CD4-positive, CD25-positive, alpha-beta regulatory T cell (primary cell): ENCODE data around the gene HOXB3. TPM values are rescaled to one million over a fixed set of nuclear protein-coding genes. Genes with fewer than 3 reads are reported as not detected.
"Not testable (repeated sequence)": the region's sequence is repeated elsewhere in the genome, so short reads cannot be mapped to it uniquely, and the experiment has no call there.

Experiments used
- ATAC-seq, 2 donors: fragments of 150-1000 bp; cut with Tn5 transposase; one replicate each; pipeline ENCODE4 v1.10.0; 2021; ENCODE audit warnings: low read depth in 2 of 2, moderate number of reproducible peaks in 2 of 2, moderate library complexity in 1 of 2
- DNase-seq, 3 donors: peaks; one replicate each; pipeline versions ENCODE4 v3.0.0 to v3.0.0-alpha.2; 2012 to 2022; ENCODE audit warnings: mixed read lengths in 1 of 3
- H3K27ac ChIP-seq: one replicate; pipeline ENCODE4 v1.7.0; 2013; ENCODE audit warnings: mild to moderate bottlenecking, low read length; ENCODE audit not compliant: insufficient read depth, poor library complexity, severe bottlenecking
- H3K27me3 ChIP-seq: one replicate; pipeline ENCODE4 v1.7.0; 2013; ENCODE audit warnings: low read length; ENCODE audit not compliant: control insufficient read depth, insufficient read depth
- H3K36me3 ChIP-seq: one replicate; pipeline ENCODE4 v1.7.0; 2013; ENCODE audit warnings: mild to moderate bottlenecking, low read length, moderate library complexity; ENCODE audit not compliant: control insufficient read depth, insufficient read depth
- H3K4me1 ChIP-seq: 2 replicates; pipeline ENCODE4 v1.7.0; 2013; ENCODE audit warnings: mild to moderate bottlenecking, low read length; ENCODE audit not compliant: insufficient read depth, control insufficient read depth, poor library complexity, severe bottlenecking
- H3K4me3 ChIP-seq: one replicate; pipeline ENCODE4 v1.7.0; 2013; ENCODE audit warnings: low read depth, mild to moderate bottlenecking, low read length, moderate library complexity
- H3K9me3 ChIP-seq, 2 experiments: 1 replicate in 1 of 2; 2 replicates in 1 of 2; pipeline ENCODE4 v1.7.0; 2013; ENCODE audit warnings: low read length in 2 of 2, mild to moderate bottlenecking in 1 of 2, moderate library complexity in 1 of 2; ENCODE audit not compliant: control insufficient read depth in 2 of 2
- H3K27ac Mint-ChIP-seq, 3 donors: one replicate each; pipeline ENCODE4 v1.8.0; 2020 to 2022; ENCODE audit warnings: mild to moderate bottlenecking in 3 of 3, mixed read lengths in 3 of 3, moderate library complexity in 2 of 3
- H3K27me3 Mint-ChIP-seq: one replicate; pipeline ENCODE4 v1.8.0; 2022; ENCODE audit warnings: mild to moderate bottlenecking, mixed read lengths
- H3K36me3 Mint-ChIP-seq: one replicate; pipeline ENCODE4 v1.8.0; 2020; ENCODE audit warnings: mixed read lengths
- H3K4me1 Mint-ChIP-seq, 4 donors: one replicate each; pipeline ENCODE4 v1.8.0; 2020 to 2022; ENCODE audit warnings: mixed read lengths in 4 of 4, mild to moderate bottlenecking in 1 of 4
- H3K4me3 Mint-ChIP-seq, 4 donors: one replicate each; pipeline ENCODE4 v1.8.0; 2020 to 2022; ENCODE audit warnings: mild to moderate bottlenecking in 4 of 4, mixed read lengths in 4 of 4, moderate library complexity in 3 of 4
- H3K9me3 Mint-ChIP-seq, 7 donors: one replicate each; pipeline ENCODE4 v1.8.0; 2020 to 2022; ENCODE audit warnings: mixed read lengths in 7 of 7, mild to moderate bottlenecking in 3 of 7, moderate library complexity in 2 of 7
- polyA plus RNA-seq, 4 donors: library from polyadenylated mRNA; unstranded; fragments of 300-500 nt; fragmentation: Illumina TruSeq; gene quantifications; one replicate each; pipeline ENCODE4 v1.2.3, GENCODE V29; 2021
- total RNA-seq: library from RNA; stranded (reverse); gene quantifications from one replicate; pipeline ENCODE4 v1.2.3, GENCODE V29; 2022

Gene HOXB3
- total and polyA plus RNA-seq, 5 donors from 2014 or later = 0.05 to 8.1 (median 0.16) TPM; not detected in 2

DNA sequence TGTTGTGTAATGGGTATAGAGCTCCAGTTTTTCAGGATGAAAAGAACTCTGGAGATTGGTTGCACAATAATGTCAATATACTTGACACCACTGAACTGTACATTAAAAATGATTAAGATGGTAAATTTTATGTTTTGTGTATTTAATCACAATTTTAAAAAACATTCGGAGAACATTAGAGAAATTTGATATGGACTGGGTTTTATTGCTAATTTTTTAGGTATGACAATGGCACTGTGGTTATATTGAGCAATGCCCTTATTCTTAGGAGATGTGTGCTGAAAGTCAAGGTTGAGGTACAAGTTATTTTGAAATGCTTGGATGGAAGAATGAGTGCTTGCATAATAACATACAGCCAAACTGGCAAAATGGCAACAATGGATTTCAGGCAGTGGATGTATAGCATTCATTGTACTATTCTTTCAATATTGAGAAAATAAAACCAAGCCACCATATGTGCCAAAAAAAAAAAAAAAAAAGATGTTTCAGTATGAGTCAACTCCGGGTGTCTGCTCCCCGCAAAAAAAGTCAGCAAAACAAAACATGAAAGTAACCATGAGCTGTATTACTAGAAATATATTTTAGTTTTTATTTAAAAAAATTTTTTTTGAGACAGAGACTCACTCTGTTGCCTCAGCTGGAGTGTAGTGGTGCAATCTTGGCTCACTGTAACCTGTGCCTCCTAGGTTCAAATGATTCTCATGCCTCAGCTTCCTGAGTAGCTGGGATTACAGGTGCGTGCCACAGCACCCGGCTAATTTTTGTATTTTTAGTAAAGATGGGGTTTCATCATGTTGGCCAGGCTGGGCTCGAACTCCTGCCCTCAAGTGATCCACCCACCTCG, 79.1 kb downstream of the HOXB3 start:
- Mint-ChIP-seq H3K4me1 (peaks cover 27 to 66% (median 40%) of the 10 kb centered on the region in 4 donors), H3K27ac (peak overlapping the region; percentile 72 to 79 (median 78)), H3K9me3 (peaks cover 0 to 2% (median 0%) of the 10 kb centered on the region in 7 donors), H3K27me3 (peaks cover 22% of the 10 kb centered on the region), H3K4me3 (peak overlapping the region; percentile 29 to 68 (median 54)), H3K36me3 (no peaks in the 10 kb centered on the region)
- Histone ChIP-seq H3K9me3 (no peaks in the 10 kb centered on the region), H3K27me3 (peaks cover 6% of the 10 kb centered on the region), H3K27ac (peak overlapping the region; percentile 76), H3K4me3 (peak overlapping the region; percentile 33), H3K4me1 (peaks cover 45% of the 10 kb centered on the region), H3K36me3 (no peaks in the 10 kb centered on the region)
- peak; percentile 92 to 93 for ATAC-seq
- DNase-seq = peak; percentile 47 to 92 (median 78)

DNA sequence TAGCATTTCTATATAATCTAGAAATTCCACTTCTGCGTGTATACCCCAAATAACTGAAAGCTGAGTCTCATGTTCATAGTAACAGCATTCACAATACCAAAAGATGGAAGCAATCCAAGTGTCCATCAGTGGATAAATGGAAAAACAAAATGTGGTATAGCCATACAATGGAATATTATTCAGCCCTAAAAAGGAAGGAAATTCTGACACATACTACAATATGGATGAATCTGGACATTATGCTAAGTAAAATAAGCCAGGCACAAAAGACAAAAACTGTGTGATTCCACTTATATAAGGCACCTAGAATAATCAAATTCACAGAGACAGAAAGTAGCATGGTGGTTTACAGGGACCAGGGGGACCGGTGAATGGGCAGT, 79.7 kb downstream of the HOXB3 start:
- Mint-ChIP-seq H3K9me3 (peaks cover 0 to 2% (median 0%) of the 10 kb centered on the region in 7 donors), H3K27ac (no peak overlapping the region), H3K27me3 (peaks cover 22% of the 10 kb centered on the region), H3K36me3 (no peaks in the 10 kb centered on the region), H3K4me1 (peaks cover 33 to 72% (median 45%) of the 10 kb centered on the region in 4 donors), H3K4me3 (peak overlapping the region in 2 of 4 donors; percentile 46 to 58)
- H3K4me3 ChIP-seq = peak overlapping the region; percentile 33
- no peaks in the 10 kb centered on the region for H3K36me3 ChIP-seq
- no peaks in the 10 kb centered on the region for H3K9me3 ChIP-seq
- peaks cover 51% of the 10 kb centered on the region for H3K4me1 ChIP-seq
- no peak for ATAC-seq
- no peak for DNase-seq
- H3K27me3 ChIP-seq = peaks cover 6% of the 10 kb centered on the region
- H3K27ac ChIP-seq = no peak overlapping the region

DNA sequence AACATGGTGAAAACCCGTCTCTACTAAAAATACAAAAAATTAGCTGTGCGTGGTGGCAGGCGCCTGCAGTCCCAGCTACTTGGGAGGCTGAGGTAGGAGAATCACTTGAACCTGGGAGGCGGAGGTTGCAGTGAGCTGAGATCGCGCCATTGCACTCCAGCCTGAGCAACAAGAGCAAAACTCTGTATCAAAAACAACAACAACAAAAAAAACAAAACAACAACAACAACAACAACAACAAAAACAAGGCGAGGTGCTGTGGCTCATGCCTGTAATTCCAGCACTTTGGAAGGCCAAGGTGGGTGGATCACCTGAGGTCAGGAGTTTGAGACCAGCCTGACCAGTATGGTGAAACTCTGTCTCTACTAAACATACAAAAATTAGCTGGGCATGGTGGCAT, 80.3 kb downstream of the HOXB3 start:
- peaks cover 57% of the 10 kb centered on the region for H3K4me1 ChIP-seq
- H3K4me3 Mint-ChIP-seq = peak overlapping the region in 1 of 4 donors; percentile 23
- ATAC-seq, H3K27me3 ChIP-seq, H3K36me3 Mint-ChIP-seq, H3K27ac Mint-ChIP-seq, H3K9me3 ChIP-seq, H3K9me3 Mint-ChIP-seq, H3K36me3 ChIP-seq, H3K4me3 ChIP-seq, H3K27ac ChIP-seq, DNase-seq: not testable (repeated sequence)
- H3K27me3 Mint-ChIP-seq = peaks cover 16% of the 10 kb centered on the region
- peaks cover 36 to 72% (median 49%) of the 10 kb centered on the region in 4 donors for H3K4me1 Mint-ChIP-seq

DNA sequence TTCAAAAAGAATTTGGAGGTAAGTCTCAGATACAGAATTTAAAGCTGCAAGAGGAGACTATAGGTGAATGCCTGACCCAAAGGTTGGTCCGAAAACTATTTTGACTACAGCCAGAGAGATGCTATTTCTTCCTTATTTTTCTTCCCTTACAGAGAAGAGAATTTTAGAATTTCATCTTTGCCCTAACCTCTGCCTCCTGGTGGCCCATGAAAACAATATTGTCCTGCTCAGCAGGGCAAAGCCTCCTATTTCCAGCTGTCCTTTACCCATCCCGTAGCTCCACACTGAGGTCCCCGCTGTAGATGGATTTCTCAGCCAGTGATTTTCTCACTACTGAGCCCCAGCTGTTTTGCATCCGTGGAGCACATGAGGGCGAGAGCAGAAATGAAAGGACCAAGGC, 83.8 kb downstream of the HOXB3 start:
- Mint-ChIP-seq H3K9me3 (peaks cover 0 to 2% (median 0%) of the 10 kb centered on the region in 7 donors), H3K4me1 (peaks cover 25 to 52% (median 35%) of the 10 kb centered on the region in 4 donors), H3K27ac (peak overlapping the region; percentile 61 to 93 (median 62)), H3K4me3 (peak overlapping the region in 1 of 4 donors; percentile 60), H3K27me3 (peaks cover 2% of the 10 kb centered on the region), H3K36me3 (no peaks in the 10 kb centered on the region)
- DNase-seq (no peak), ATAC-seq (no peak)
- Histone ChIP-seq H3K4me1 (peaks cover 32% of the 10 kb centered on the region), H3K36me3 (no peaks in the 10 kb centered on the region), H3K27me3 (no peaks in the 10 kb centered on the region), H3K4me3 (no peak overlapping the region), H3K27ac (peak overlapping the region; percentile 65), H3K9me3 (no peaks in the 10 kb centered on the region)

DNA sequence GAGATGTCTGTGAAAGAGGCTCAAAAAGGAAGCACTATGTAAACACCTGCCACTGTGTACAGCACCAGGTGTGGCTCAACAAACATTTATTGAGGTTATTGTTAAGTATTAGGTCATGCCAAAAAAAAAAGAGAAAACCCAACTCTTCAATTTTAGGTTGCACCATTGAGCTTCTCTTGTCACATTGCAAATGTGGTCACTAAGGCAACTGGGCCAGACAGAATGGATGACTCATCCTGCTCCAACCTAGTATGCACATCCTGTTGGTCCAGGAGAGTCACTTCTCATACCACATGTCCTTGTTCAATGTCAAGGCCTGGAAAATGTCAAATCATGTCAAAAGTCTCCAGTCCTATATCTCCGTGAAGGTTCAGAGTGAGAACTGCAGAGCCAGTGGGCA, 84.3 kb downstream of the HOXB3 start:
- ATAC-seq (peak; percentile 93), DNase-seq (peak; percentile 48 to 89 (median 62))
- H3K9me3 ChIP-seq = no peaks in the 10 kb centered on the region
- Mint-ChIP-seq H3K27me3 (no peaks in the 10 kb centered on the region), H3K4me3 (peak overlapping the region in 1 of 4 donors; percentile 60), H3K9me3 (peaks cover 0 to 2% (median 0%) of the 10 kb centered on the region in 7 donors), H3K27ac (peak overlapping the region; percentile 61 to 93 (median 62)), H3K4me1 (peaks cover 23 to 47% (median 32%) of the 10 kb centered on the region in 4 donors), H3K36me3 (no peaks in the 10 kb centered on the region)
- peak overlapping the region; percentile 65 for H3K27ac ChIP-seq
- H3K4me1 ChIP-seq = peaks cover 29% of the 10 kb centered on the region
- H3K36me3 ChIP-seq = no peaks in the 10 kb centered on the region
- H3K4me3 ChIP-seq = peak overlapping the region; percentile 32
- no peaks in the 10 kb centered on the region for H3K27me3 ChIP-seq

DNA sequence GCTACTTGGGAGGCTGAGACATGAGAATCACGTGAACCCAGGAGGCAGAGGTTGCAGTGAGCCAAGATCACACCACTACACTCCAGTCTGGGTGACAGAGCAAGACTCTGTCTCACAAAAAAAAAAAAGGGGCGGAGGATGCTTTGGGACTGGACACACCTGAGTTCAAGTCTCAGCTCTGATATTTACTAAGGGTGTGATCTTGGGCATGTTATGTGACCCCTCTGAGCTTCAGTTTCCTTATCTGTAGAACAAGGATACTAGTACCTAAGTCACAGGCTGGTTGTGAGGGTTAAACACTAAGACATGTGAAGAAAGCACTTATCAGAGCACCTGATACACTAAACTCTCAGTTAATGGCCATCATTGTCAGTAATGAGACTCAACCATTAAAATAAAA, 85.1 kb downstream of the HOXB3 start:
- Histone ChIP-seq H3K27me3 (no peaks in the 10 kb centered on the region), H3K27ac (peak overlapping the region; percentile 65), H3K36me3 (no peaks in the 10 kb centered on the region), H3K9me3 (no peaks in the 10 kb centered on the region), H3K4me1 (peaks cover 27% of the 10 kb centered on the region), H3K4me3 (peak overlapping the region; percentile 32)
- H3K9me3 Mint-ChIP-seq = peaks cover 0 to 2% (median 0%) of the 10 kb centered on the region in 7 donors
- peak overlapping the region in 1 of 4 donors; percentile 60 for H3K4me3 Mint-ChIP-seq
- DNase-seq = no peak
- H3K27me3 Mint-ChIP-seq = no peaks in the 10 kb centered on the region
- peaks cover 20 to 40% (median 25%) of the 10 kb centered on the region in 4 donors for H3K4me1 Mint-ChIP-seq
- no peak for ATAC-seq
- H3K36me3 Mint-ChIP-seq = no peaks in the 10 kb centered on the region
- H3K27ac Mint-ChIP-seq = peak overlapping the region in 2 of 3 donors; percentile 11 to 32

DNA sequence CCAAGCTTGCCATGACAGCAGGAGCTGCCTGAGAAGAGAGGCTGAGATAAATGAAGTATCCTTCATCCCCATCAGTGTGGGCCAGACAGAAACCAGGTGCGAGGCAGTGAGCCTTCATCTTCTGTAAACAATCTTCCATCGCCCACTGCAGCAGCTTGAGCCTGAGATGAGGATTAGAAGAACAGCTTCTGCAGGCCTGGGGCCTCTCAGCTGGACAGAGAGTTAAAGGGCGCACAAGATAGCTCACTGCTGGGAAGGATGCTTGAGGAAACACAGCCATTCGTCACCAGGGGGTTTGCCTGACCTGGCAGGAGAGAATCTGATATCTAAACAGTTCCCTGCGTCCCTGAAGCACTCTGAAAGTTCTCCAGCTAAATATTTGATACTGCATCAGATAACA, 86.3 kb downstream of the HOXB3 start:
- Histone ChIP-seq H3K4me1 (peaks cover 27% of the 10 kb centered on the region), H3K36me3 (no peaks in the 10 kb centered on the region), H3K4me3 (no peak overlapping the region), H3K27me3 (no peaks in the 10 kb centered on the region), H3K9me3 (no peaks in the 10 kb centered on the region), H3K27ac (no peak overlapping the region)
- no peaks in the 10 kb centered on the region for H3K27me3 Mint-ChIP-seq
- no peak overlapping the region for H3K27ac Mint-ChIP-seq
- ATAC-seq (no peak), DNase-seq (no peak)
- H3K4me3 Mint-ChIP-seq = no peak overlapping the region
- H3K36me3 Mint-ChIP-seq = no peaks in the 10 kb centered on the region
- H3K9me3 Mint-ChIP-seq = peaks cover 0 to 2% (median 0%) of the 10 kb centered on the region in 7 donors
- H3K4me1 Mint-ChIP-seq = peaks cover 18 to 33% (median 21%) of the 10 kb centered on the region in 4 donors
